ENCODE data around the gene NUTM1. TPM values are rescaled to one million over a fixed set of nuclear protein-coding genes. Genes with fewer than 3 reads are reported as not detected.

NUTM1 gene
- total RNA-seq, 1 experiment from 2014 or later = 0.26 TPM

DNA sequence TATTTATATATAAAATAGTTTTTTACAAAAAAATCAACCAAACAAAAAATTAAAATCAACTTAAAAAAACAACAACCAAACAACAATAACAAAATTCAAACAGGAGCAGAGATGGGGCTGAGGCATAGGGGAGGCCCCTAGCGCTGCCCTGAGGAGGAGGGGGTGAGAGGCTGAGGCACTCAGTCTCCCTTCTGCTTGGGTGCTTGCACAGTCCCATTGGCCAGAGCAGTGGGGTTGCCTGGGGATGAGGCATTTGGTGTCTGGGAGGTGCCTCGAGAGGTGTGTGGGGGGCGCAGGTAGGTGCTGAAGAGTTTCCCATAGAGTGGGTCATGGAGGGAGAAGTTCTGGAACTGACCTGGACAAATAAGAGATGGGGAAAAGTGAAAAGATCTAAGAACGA lies 15.8 kb downstream of the NUTM1 start:
- no CpG with 5 or more reads among the region's 4 CpGs for WGBS (ENCODE audit: extremely low coverage, insufficient read length, low lambda C conversion rate)

More for the DNA sequence above, 15.8 kb downstream of the NUTM1 start:
- no peaks in the 10 kb centered on the region for H3K9me3 ChIP-seq (ENCODE audit: control insufficient read depth, low read depth, low read length)
- no peaks in the 10 kb centered on the region for H3K27me3 ChIP-seq (ENCODE audit: insufficient read depth, low read length)
- H2AFZ ChIP-seq (ENCODE audit: low read length) = no peak overlapping the region
- no peaks in the 10 kb centered on the region for H3K4me1 ChIP-seq (ENCODE audit: insufficient read depth, low read length)
- H3K4ac ChIP-seq (ENCODE audit: low read depth, low read length) = no peak overlapping the region
- no peak overlapping the region for H3K18ac ChIP-seq (ENCODE audit: insufficient read length, low read depth, low read length)
- no peaks in the 10 kb centered on the region for H4K20me1 ChIP-seq (ENCODE audit: control insufficient read depth, insufficient read depth, insufficient read length)
- Mint-ChIP-seq H3K4me3 (no peak overlapping the region), H3K27me3 (ENCODE audit: low read depth) (no peaks in the 10 kb centered on the region; the same call in 1 of the 2 replicates), H3K4me1 (peaks cover 10 to 14% of the 10 kb centered on the region in 2 experiments), H3K9me3 (no peaks in the 10 kb centered on the region), H3K36me3 (ENCODE audit: insufficient read depth in 1 of 3, low read depth in 3 of 3) (peaks cover 33 to 83% (median 74%) of the 10 kb centered on the region in 3 experiments; a peak in 6 of 7 replicates), H3K27ac (no peak overlapping the region; a peak in 1 of 7 replicates)
- H2BK5ac ChIP-seq (ENCODE audit: insufficient read length, low read length) = no peak overlapping the region
- H3T11ph ChIP-seq (ENCODE audit: low read length) = no peak overlapping the region
- no peaks in the 10 kb centered on the region for H3K23me2 ChIP-seq (ENCODE audit: insufficient read length, low read depth, low read length, poor library complexity, severe bottlenecking)
- H3K79me1 ChIP-seq (ENCODE audit: insufficient read depth, low read depth, low read length, poor library complexity, severe bottlenecking) = no peaks in the 10 kb centered on the region
- no peak for DNase-seq
- no peak overlapping the region for H4K5ac ChIP-seq (ENCODE audit: insufficient read length, low read depth, low read length)
- no peak overlapping the region for H2BK15ac ChIP-seq (ENCODE audit: low read depth, low read length)
- no peak overlapping the region for H4K91ac ChIP-seq (ENCODE audit: insufficient read length, low read depth, low read length)
- H3K27ac ChIP-seq (ENCODE audit: insufficient read length, low read depth, low read length) = no peak overlapping the region
- H3K14ac ChIP-seq (ENCODE audit: insufficient read depth, low read length) = no peak overlapping the region; the same call in 1 of the 2 replicates
- H3K56ac ChIP-seq (ENCODE audit: insufficient read length, low read depth, low read length) = no peak overlapping the region
- no peak overlapping the region for H2BK20ac ChIP-seq (ENCODE audit: low read depth, low read length, poor library complexity, severe bottlenecking)
- H3K9ac ChIP-seq (ENCODE audit: extremely low read depth, insufficient read length, low read length) = no peak overlapping the region
- no peaks in the 10 kb centered on the region for H3K79me2 ChIP-seq (ENCODE audit: insufficient read depth, low read length)
- H3K23ac ChIP-seq (ENCODE audit: insufficient read length, low read depth, low read length) = no peak overlapping the region
- TF ChIP-seq, protein P1, sequence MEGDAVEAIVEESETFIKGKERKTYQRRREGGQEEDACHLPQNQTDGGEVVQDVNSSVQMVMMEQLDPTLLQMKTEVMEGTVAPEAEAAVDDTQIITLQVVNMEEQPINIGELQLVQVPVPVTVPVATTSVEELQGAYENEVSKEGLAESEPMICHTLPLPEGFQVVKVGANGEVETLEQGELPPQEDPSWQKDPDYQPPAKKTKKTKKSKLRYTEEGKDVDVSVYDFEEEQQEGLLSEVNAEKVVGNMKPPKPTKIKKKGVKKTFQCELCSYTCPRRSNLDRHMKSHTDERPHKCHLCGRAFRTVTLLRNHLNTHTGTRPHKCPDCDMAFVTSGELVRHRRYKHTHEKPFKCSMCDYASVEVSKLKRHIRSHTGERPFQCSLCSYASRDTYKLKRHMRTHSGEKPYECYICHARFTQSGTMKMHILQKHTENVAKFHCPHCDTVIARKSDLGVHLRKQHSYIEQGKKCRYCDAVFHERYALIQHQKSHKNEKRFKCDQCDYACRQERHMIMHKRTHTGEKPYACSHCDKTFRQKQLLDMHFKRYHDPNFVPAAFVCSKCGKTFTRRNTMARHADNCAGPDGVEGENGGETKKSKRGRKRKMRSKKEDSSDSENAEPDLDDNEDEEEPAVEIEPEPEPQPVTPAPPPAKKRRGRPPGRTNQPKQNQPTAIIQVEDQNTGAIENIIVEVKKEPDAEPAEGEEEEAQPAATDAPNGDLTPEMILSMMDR (conservative IDR thresholded peaks at IDR 0.05) = no peak
- H4K8ac ChIP-seq (replicated peaks; ENCODE audit: insufficient read length, low read depth, low read length) = no peak overlapping the region
- H2BK12ac ChIP-seq (ENCODE audit: insufficient read length, low read depth, low read length) = no peak overlapping the region
- H2AK5ac ChIP-seq (ENCODE audit: insufficient read length, low read length) = no peak overlapping the region
- no peak overlapping the region for H2BK120ac ChIP-seq (ENCODE audit: low read depth, low read length, poor library complexity, severe bottlenecking)
- no peak overlapping the region for H3K4me2 ChIP-seq (ENCODE audit: insufficient read depth, insufficient read length, low read length)

Measured in H9 (cell line).